ENCODE measurements around the gene MDN1.

DNA sequence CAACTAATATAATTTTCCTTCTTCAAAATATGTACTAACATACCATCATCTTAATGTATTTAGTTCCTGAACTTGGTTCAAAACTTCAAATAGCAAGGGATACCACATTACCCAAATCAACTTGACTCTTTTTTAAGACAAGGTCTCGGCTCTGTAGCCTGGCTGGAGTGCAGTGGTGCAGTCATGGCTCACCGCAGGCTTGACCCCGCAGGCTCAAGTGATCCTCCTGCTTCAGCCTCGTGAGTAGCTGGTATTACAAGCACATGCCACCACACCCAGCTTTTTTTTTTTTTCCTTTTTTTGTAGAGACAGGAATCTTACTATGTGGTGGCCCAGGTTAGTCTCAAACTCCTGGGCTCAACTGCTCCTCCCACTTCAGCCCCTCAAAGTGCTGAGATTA, 125.2 kb downstream of the MDN1 start:
- TF ChIP-seq, protein P1, sequence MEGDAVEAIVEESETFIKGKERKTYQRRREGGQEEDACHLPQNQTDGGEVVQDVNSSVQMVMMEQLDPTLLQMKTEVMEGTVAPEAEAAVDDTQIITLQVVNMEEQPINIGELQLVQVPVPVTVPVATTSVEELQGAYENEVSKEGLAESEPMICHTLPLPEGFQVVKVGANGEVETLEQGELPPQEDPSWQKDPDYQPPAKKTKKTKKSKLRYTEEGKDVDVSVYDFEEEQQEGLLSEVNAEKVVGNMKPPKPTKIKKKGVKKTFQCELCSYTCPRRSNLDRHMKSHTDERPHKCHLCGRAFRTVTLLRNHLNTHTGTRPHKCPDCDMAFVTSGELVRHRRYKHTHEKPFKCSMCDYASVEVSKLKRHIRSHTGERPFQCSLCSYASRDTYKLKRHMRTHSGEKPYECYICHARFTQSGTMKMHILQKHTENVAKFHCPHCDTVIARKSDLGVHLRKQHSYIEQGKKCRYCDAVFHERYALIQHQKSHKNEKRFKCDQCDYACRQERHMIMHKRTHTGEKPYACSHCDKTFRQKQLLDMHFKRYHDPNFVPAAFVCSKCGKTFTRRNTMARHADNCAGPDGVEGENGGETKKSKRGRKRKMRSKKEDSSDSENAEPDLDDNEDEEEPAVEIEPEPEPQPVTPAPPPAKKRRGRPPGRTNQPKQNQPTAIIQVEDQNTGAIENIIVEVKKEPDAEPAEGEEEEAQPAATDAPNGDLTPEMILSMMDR (IDR thresholded peaks at IDR 0.05), result no peak
- no peak for TF ChIP-seq POLR2A (IDR thresholded peaks at IDR 0.05)

All from gastroesophageal sphincter (tissue), 3 donors.